Fibroblast of villous mesenchyme (primary cell): ENCODE measurements around the gene VPS51. TPM values are rescaled to one million over a fixed set of nuclear protein-coding genes. Genes with fewer than 3 reads are reported as not detected.
"Not testable (repeated sequence)": the region's sequence is repeated elsewhere in the genome, so short reads cannot be mapped to it uniquely, and the experiment has no call there.

Experiments
- DNase-seq: peaks from one replicate; pipeline ENCODE4 v3.0.0-alpha.2; 2010; ENCODE audit warnings: low read depth
- H3K4me3 ChIP-seq: 2 replicates; pipeline ENCODE4 v1.5.1; 2011; ENCODE audit warnings: low read depth, mild to moderate bottlenecking, low read length
- CTCF ChIP-seq: IDR thresholded peaks from 2 replicates; pipeline ENCODE4 v1.5.1; 2012; ENCODE audit warnings: low read depth, mild to moderate bottlenecking, low read length; ENCODE audit not compliant: insufficient read depth
- total RNA-seq: library from RNA; depleted of rRNA; stranded (reverse); fragments of >200 nt; gene quantifications from 2 replicates; pipeline ENCODE4 v1.2.3, GENCODE V29; 2012

VPS51 gene
- total RNA-seq, 1 donor = 104 TPM

- DNase-seq = peak; percentile 98
- H3K4me3 ChIP-seq = peak overlapping the region; percentile 90
- TF ChIP-seq CTCF = no peak
These were observed 39.1 kb downstream of the VPS51 start for GRCh38 chr11:65134952-65135632.

GRCh38 chr11:65135633-65136145 is 39.7 kb downstream of the VPS51 start:
- no peak for DNase-seq
- peak overlapping the region; percentile 90 for H3K4me3 ChIP-seq
- no peak for TF ChIP-seq CTCF

GRCh38 chr11:65136515-65137096 is 40.6 kb downstream of the VPS51 start:
- no peak overlapping the region for H3K4me3 ChIP-seq
- no peak for DNase-seq
- no peak for TF ChIP-seq CTCF

GRCh38 chr11:65141896-65142494 is 46.0 kb downstream of the VPS51 start:
- DNase-seq = no peak
- no peak overlapping the region for H3K4me3 ChIP-seq
- TF ChIP-seq CTCF = no peak

- no peak overlapping the region for H3K4me3 ChIP-seq
- TF ChIP-seq CTCF = no peak
- DNase-seq = no peak
These were observed 51.5 kb downstream of the VPS51 start for GRCh38 chr11:65147352-65148075.

- DNase-seq = no peak
- no peak overlapping the region for H3K4me3 ChIP-seq
- no peak for TF ChIP-seq CTCF
These were observed 52.6 kb downstream of the VPS51 start for GRCh38 chr11:65148657-65149056.

- not testable (repeated sequence) for H3K4me3 ChIP-seq, DNase-seq
These were observed 54.1 kb downstream of the VPS51 start for GRCh38 chr11:65150131-65150508.
